D721Med (cell line): ENCODE results near the gene ZNF438.
A peak's percentile ranks its signal among the peaks of the same experiment; 100 is the strongest.

ENCODE experiments used
- DNase-seq: peaks from one replicate; pipeline ENCODE4 v3.0.0; 2011; ENCODE audit warnings: low spot score; ENCODE audit not compliant: insufficient read length
- FAIRE-seq: peaks from 2 replicates; lab custom pipeline; 2011; peaks lifted over from hg19 to GRCh38; lab: Jason Lieb, UNC
- TF ChIP-seq, protein P1 (sequence below): IDR thresholded peaks from 2 replicates; pipeline ENCODE4 v1.5.1; 2012; ENCODE audit warnings: mild to moderate bottlenecking, control low read depth; ENCODE audit not compliant: insufficient read depth; ENCODE audit errors: missing control alignments

Gene ZNF438

DNA sequence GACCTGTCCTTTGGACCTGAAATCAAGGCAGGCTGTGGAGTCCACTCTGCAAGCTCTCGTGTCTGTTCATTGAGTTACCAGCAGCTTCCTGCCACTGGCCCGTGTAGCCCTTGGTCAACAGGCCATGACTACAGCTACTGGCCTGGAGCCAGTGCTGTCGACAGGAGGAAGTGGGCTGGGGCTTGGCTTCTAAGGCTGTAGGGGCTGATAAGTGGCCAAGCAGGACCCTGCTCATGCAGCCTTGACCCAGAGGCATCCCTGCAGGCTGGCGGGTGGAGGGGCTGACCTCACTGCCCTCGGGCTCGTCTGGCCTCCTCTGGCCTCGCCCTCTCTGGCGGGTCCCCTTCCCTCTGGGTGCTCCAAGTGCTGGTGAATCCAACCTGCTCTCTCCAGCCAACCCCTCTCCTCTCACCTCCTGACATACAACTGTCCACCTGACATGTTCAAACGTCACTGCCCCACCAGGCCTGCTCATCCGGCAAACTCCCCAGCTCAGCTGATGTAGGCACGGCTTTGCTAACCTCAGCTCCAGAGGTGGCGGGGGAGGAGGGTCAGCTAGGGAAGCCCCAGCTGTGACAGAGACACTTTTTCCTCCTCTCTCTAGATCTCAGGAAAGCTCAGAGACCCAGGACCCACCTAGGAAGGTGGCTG lies 213.5 kb downstream of the ZNF438 start:
- TF ChIP-seq, protein P1, sequence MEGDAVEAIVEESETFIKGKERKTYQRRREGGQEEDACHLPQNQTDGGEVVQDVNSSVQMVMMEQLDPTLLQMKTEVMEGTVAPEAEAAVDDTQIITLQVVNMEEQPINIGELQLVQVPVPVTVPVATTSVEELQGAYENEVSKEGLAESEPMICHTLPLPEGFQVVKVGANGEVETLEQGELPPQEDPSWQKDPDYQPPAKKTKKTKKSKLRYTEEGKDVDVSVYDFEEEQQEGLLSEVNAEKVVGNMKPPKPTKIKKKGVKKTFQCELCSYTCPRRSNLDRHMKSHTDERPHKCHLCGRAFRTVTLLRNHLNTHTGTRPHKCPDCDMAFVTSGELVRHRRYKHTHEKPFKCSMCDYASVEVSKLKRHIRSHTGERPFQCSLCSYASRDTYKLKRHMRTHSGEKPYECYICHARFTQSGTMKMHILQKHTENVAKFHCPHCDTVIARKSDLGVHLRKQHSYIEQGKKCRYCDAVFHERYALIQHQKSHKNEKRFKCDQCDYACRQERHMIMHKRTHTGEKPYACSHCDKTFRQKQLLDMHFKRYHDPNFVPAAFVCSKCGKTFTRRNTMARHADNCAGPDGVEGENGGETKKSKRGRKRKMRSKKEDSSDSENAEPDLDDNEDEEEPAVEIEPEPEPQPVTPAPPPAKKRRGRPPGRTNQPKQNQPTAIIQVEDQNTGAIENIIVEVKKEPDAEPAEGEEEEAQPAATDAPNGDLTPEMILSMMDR: no peak
- no peak for FAIRE-seq
- no peak for DNase-seq

DNA sequence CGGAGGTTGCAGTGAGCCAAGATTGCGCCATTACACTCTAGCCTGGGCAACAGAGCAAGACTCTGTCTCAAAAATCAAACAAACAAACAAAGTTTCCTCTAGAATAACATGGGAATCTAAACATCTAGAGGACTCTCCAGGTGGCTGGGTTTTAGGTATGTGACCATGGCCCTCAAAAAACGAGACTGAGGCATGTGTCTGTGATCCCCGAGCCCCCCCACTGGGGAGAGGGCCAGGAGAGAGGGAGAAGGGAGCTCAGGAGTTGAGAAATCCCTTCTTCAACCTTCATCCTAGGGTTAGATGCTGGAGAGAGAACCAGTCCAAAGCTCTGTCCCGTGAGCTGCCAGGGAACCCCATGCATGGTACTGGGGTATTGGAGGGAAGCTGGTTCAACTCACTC lies 214.1 kb downstream of the ZNF438 start:
- DNase-seq (no peak), FAIRE-seq (no peak)
- TF ChIP-seq, protein P1: no peak

DNA sequence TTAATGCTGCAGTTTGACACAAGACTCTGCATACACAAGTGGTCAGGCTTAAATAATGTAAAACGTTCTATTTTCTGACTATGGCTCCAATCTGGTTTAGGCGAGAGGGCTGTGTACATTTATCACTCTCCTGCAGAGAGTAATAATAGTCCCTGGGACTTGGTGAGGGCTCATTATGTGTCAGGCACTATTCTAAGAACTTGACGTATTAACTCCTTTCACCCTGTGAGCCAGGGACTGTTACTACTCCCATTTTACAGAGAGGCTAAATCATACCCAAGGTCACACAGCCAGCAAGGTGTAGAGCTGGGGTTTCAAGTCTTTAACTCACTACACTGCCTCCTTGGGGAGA lies 214.9 kb downstream of the ZNF438 start:
- DNase-seq: no peak
- no peak for FAIRE-seq
- TF ChIP-seq, protein P1: no peak

DNA sequence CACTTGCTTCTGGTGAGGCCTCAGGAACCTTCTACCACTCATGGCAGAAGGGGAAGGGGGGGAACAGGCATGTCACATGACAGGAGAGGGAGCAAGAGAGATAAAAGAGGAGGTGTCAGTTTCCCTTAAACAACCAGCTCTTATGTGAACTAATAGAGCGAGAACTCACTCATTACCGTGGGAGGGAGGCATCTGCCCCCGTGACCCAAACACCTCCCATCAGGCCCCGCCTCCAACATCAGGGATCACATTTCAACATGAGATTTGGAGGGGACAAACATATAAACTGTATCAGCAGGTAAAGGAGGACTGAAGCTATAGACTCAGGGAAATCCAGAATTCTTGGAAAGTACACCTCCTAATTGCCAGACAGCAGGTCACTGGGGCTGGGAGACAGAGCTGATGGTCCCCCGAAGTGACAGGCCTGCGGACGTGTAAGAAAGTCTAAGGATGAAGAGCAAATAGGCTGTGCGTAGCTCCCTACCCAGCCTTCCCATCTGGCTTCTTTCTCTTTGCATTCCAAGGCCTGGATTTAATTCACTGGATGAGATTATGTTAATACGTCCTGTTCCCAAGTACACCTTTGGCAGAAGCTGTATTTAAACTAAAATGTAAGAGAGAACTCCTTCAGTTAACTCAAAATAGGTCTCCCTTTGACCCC lies 215.4 kb downstream of the ZNF438 start:
- peak; percentile 73 for DNase-seq
- TF ChIP-seq, protein P1: no peak
- peak; percentile 85 for FAIRE-seq

DNA sequence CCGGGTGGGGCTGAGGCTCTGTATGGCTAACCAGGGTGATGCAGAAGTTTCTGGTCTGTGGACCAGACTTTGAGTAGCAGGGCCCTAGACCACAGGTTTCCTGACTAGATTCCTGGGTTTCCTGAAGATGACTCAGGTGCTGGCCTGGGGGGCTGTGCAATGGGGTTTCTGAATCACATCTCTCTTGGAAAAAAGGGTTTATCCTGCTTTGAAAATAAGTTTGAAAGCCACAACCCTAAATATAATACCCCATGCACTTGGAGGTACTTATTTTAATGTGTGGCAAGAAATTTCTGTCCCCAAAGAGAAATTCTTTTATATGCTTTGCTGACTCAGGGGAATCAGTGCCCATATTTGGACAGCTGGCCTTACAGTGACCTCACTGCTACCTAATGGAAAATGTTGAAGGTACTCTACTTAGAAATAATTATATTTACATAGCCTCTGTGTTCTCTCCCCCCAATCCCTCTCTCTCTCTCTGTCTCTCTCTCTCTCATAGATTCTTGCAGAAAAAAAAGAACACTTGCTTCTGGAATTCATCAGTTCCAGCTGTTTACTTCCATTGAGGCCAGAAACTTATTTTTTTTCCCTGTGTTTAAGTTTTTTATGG lies 217.7 kb downstream of the ZNF438 start:
- FAIRE-seq: no peak
- no peak for DNase-seq
- TF ChIP-seq, protein P1: no peak

DNA sequence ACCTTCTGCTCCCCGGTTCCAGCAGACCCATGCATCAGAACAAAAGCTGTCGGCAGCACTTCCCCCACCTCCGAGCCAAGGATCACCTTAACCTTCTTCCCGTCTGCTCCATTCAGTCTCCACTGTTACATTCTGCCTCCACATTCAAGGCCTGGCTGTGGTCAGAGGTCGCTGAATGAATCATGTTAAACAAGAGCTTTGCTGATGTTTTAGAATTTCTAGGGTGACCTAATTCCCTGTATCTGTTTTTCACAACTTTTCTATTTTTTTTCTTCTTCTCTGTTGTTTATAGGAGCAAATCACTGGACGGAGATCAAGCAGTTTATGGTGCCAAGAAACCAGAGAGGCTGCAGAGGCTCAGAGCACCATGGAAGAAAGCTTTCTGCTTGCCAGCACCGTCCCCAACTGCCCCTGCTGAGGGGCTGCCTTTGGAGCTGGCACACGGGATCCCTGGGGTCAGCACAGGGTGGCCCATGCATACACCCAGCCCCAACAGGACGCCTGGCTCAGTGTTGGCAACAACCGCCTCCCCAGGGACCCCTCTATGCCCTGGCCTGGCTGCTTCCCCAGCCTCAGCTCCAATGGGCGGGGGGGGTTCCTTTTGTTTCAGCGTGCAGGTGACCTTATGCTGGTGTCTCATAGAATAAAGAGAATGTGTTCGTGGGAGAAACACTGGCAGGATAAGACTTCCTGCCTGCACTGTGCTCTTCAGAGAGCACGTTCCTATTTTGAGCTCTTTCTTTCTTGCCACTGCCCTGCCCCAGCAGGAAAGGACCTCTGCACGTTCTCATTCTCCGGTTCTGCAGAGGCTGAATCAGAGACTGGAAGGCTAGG lies 219.4 kb downstream of the ZNF438 start:
- TF ChIP-seq, protein P1: no peak
- no peak for FAIRE-seq
- DNase-seq: no peak
